ENCODE data around the gene DPY30.

DNA sequence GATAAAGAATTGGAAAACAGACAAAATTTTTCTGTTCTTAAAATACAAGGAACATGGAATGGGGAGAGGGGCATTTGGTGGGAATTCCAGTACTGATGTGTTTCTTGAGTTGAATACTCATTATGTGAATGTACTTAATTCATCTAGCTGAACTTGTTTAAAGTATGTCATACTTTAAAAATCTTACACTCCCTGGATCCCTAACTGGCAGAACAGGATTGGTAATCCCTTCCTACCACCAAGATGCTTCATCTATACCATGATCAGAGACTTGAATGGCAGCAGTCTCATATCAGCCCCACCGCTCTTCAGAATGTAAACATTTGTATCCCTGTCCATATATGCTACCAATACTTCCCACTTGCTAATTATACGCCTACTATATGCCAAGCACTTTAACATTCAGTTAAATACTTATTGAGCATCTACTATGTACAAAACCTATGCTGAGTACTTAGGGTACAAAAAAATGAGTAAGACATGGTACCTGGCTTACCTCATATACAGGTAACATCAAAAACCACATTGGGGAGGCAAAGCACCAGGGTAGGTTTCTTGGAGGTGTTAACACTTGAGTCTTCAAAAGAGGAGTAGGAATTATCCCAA, 34.1 kb downstream of the DPY30 start:
- TF ChIP-seq CTCF (IDR thresholded peaks at IDR 0.05; ENCODE audit: low read length) (no peak), EZH2 (IDR thresholded peaks at IDR 0.05; ENCODE audit: borderline replicate concordance, low read length) (no peak)
